IMR-90 (cell line): ENCODE data around the gene IQCF2. TPM values are rescaled to one million over a fixed set of nuclear protein-coding genes. Genes with fewer than 3 reads are reported as not detected.

Experiments used
- ATAC-seq: fragments of 200-7000 bp; cut with Tn5 transposase; 2 replicates; pipeline ENCODE4 v1.9.1; 2020; ENCODE audit warnings: low read depth, mild to moderate bottlenecking, moderate library complexity
- BruUV-seq: library from RNA; stranded (reverse); fragments of 400-500 nt; replicated peaks from 2 replicates; lab custom pipeline; 2021; lab: Mats Ljungman, UMichigan
- CTCF ChIA-PET: fragments of 300-600 bp; formaldehyde crosslinking; extraction: SDS; loops from one replicate; lab custom pipeline; 2021; ENCODE audit warnings: antibody characterized with exemption; lab: Yijun Ruan, JAX
- POLR2A ChIA-PET: fragments of 300-600 bp; sonication (Branson Sonifier 250); formaldehyde crosslinking; loops from one replicate; lab custom pipeline; 2022; ENCODE audit warnings: antibody characterized with exemption; ENCODE audit not compliant: unreplicated experiment; lab: Charles Lee
- DNase-seq: peaks from one replicate; pipeline ENCODE4 v3.0.0; 2013
- H2AFZ ChIP-seq: replicated peaks from 2 replicates; pipeline ENCODE3; 2013; ENCODE audit warnings: low read length, mild to moderate bottlenecking; ENCODE audit not compliant: poor library complexity
- H2AK5ac ChIP-seq: 2 replicates; pipeline ENCODE4 v1.6.1; 2013; ENCODE audit warnings: low read depth, low read length, inconsistent platforms
- H2AK9ac ChIP-seq: replicated peaks from 2 replicates; pipeline ENCODE3; 2013; ENCODE audit warnings: mild to moderate bottlenecking, low read depth, low read length, moderate library complexity; ENCODE audit not compliant: poor library complexity
- H2BK120ac ChIP-seq: 2 replicates; pipeline ENCODE4 v1.6.1; 2013; ENCODE audit warnings: low read depth, low read length, inconsistent platforms
- H2BK15ac ChIP-seq: 3 replicates; pipeline ENCODE4 v1.6.1; 2013; ENCODE audit warnings: low read depth, low read length, inconsistent platforms
- H2BK20ac ChIP-seq: 2 replicates; pipeline ENCODE4 v1.6.1; 2013; ENCODE audit warnings: low read depth, mild to moderate bottlenecking, inconsistent platforms, low read length, moderate library complexity
- H2BK5ac ChIP-seq: 2 replicates; pipeline ENCODE4 v1.6.1; 2013; ENCODE audit warnings: mild to moderate bottlenecking, low read depth, low read length, inconsistent platforms; ENCODE audit not compliant: poor library complexity, severe bottlenecking
- H3K14ac ChIP-seq: replicated peaks from 2 replicates; pipeline ENCODE4 v1.6.1; 2013; ENCODE audit warnings: low read depth, low read length, inconsistent platforms
- H3K18ac ChIP-seq: 2 replicates; pipeline ENCODE4 v1.6.1; 2013; ENCODE audit warnings: low read depth, low read length, control low read depth
- H3K23ac ChIP-seq: 2 replicates; pipeline ENCODE4 v1.6.1; 2013; ENCODE audit warnings: low read depth, low read length, inconsistent platforms
- H3K27ac ChIP-seq: 2 replicates; pipeline ENCODE4 v1.5.1; 2013; ENCODE audit warnings: mild to moderate bottlenecking, control low read depth, low read length; ENCODE audit not compliant: insufficient read depth
- H3K27me3 ChIP-seq: 2 replicates; pipeline ENCODE4 v1.6.1; 2013; ENCODE audit warnings: low read length; ENCODE audit not compliant: control insufficient read depth, insufficient read depth
- H3K36me3 ChIP-seq: 2 replicates; pipeline ENCODE4 v1.6.1; 2013; ENCODE audit warnings: low read length, mixed read lengths; ENCODE audit not compliant: control insufficient read depth, insufficient read depth
- H3K4ac ChIP-seq: 2 replicates; pipeline ENCODE4 v1.6.1; 2013; ENCODE audit warnings: low read depth, low read length, inconsistent platforms
- H3K4me1 ChIP-seq: 2 replicates; pipeline ENCODE4 v1.6.1; 2013; ENCODE audit warnings: low read length, mixed read lengths; ENCODE audit not compliant: control insufficient read depth, insufficient read depth
- H3K4me2 ChIP-seq: 2 replicates; pipeline ENCODE4 v1.6.1; 2013; ENCODE audit warnings: low read depth, mild to moderate bottlenecking, control low read depth, low read length, moderate library complexity
- H3K4me3 ChIP-seq: 2 replicates; pipeline ENCODE4 v1.5.1; 2013; ENCODE audit warnings: low read depth, mild to moderate bottlenecking, control low read depth, low read length, moderate library complexity; ENCODE audit not compliant: insufficient read depth
- H3K56ac ChIP-seq: 2 replicates; pipeline ENCODE4 v1.6.1; 2013; ENCODE audit warnings: low read length, inconsistent platforms; ENCODE audit not compliant: insufficient read depth; ENCODE audit errors: extremely low read depth
- H3K79me1 ChIP-seq, 2 experiments: 2 replicates each; pipeline ENCODE4 v1.6.1; 2013; ENCODE audit warnings: low read length in 2 of 2, inconsistent platforms in 1 of 2, low read depth in 1 of 2
- H3K9ac ChIP-seq: 2 replicates; pipeline ENCODE4 v1.6.1; 2013; ENCODE audit warnings: low read depth, low read length, control low read depth
- H3K9me1 ChIP-seq: 2 replicates; pipeline ENCODE4 v1.6.1; 2013; ENCODE audit warnings: low read length, inconsistent platforms; ENCODE audit not compliant: insufficient read depth
- H3K9me3 ChIP-seq: 2 replicates; pipeline ENCODE4 v1.6.1; 2013; ENCODE audit warnings: low read length; ENCODE audit not compliant: control insufficient read depth, insufficient read depth
- H4K20me1 ChIP-seq: 2 replicates; pipeline ENCODE4 v1.6.1; 2013; ENCODE audit warnings: low read length, inconsistent platforms; ENCODE audit not compliant: insufficient read depth
- H4K5ac ChIP-seq: 2 replicates; pipeline ENCODE4 v1.6.1; 2013; ENCODE audit warnings: mild to moderate bottlenecking, low read depth, low read length, control low read depth
- H4K8ac ChIP-seq, 2 experiments: 2 replicates each; pipeline ENCODE4 v1.6.1; 2013; ENCODE audit warnings: low read depth in 2 of 2, low read length in 2 of 2, control low read depth in 1 of 2, inconsistent platforms in 1 of 2
- H4K91ac ChIP-seq: 2 replicates; pipeline ENCODE4 v1.6.1; 2013; ENCODE audit warnings: low read depth, low read length, inconsistent platforms; ENCODE audit not compliant: insufficient read depth
- BHLHE40 ChIP-seq: fragments of 150-350 bp; IDR thresholded peaks from 2 replicates; pipeline ENCODE4 v1.6.1; 2016; ENCODE audit warnings: mild to moderate bottlenecking, low read depth, low read length
- CHD1 ChIP-seq: IDR thresholded peaks from 2 replicates; pipeline ENCODE4 v1.6.1; 2012; ENCODE audit warnings: low read depth, low read length, improper control_type of control experiment
- MAFK ChIP-seq: IDR thresholded peaks from 2 replicates; pipeline ENCODE4 v1.6.1; 2012; ENCODE audit warnings: low read depth, low read length, improper control_type of control experiment
- WGBS, 2 experiments: methylation state at CpG; one replicate each; pipeline versions ENCODE4 v1.1.5 to v1.1.7; 2013; ENCODE audit warnings: missing lambda C conversion rate in 2 of 2; ENCODE audit not compliant: insufficient read length in 1 of 2; ENCODE audit errors: extremely low coverage in 2 of 2; 5-methylcytosine and 5-hydroxymethylcytosine counted together
- dilution Hi-C: fragments of 300-500 bp; cut with HindIII; formaldehyde crosslinking; loops from one replicate; pipeline ENCODE4 v1.14.3; 2018; ENCODE audit warnings: low sequenced_read_pairs; ENCODE audit not compliant: unreplicated experiment
- in situ Hi-C: fragments of 300-500 bp; cut with MboI; formaldehyde crosslinking; loops from 3 replicates; pipeline ENCODE4 v1.14.3; 2019; ENCODE audit warnings: low sequenced_read_pairs, inconsistent platforms, mixed read lengths
- intact Hi-C: fragments of 100-400 bp; cut with micrococcal nuclease; formaldehyde crosslinking; loops from 2 replicates; pipeline ENCODE4 v1.10.0; 2022
- polyA plus RNA-seq, 3 experiments: library from polyadenylated mRNA; depleted of rRNA; stranded (reverse); fragments of >200 nt; gene quantifications; 2 replicates each; pipeline ENCODE4 v1.2.3, GENCODE V29; 2012; ENCODE audit warnings: low replicate concordance in 1 of 3
- total RNA-seq: library from RNA; depleted of rRNA; stranded (reverse); fragments of >200 nt; gene quantifications from 2 replicates; pipeline ENCODE4 v1.2.3, GENCODE V29; 2012

The IQCF2 gene
- total and polyA plus RNA-seq, 2 of the 4 experiments (the other 2 are of a cell fraction), result not detected

DNA sequence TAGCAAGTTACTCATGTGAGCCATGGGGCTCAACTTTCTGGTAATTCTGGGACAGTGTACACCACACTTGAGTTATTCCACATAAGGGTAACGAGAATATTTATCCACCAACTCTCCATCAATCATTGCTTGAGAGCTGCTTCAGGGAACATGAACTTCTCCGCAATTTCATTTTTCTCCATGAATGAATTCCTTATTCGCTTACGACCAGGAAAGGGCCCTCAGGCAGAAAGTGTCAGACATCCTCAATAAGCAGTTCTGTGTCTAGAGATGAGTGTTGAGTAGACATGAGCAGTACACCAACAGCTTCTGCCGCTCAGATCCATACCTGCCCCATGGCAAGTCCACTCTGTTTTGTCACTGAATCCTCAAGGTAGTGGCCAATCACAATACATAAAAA is 24.8 kb upstream of the IQCF2 start:
- no peak overlapping the region for H3K9ac ChIP-seq
- H2AK5ac ChIP-seq, result no peak overlapping the region
- H3K27ac ChIP-seq, result no peak overlapping the region
- no peaks in the 10 kb centered on the region for H3K27me3 ChIP-seq
- no peak overlapping the region for H3K4ac ChIP-seq
- no peaks in the 10 kb centered on the region for H4K20me1 ChIP-seq
- dilution Hi-C loops (no loop called here), intact Hi-C loops (no loop called here), in situ Hi-C loops (no loop called here)
- H3K9me3 ChIP-seq, result no peaks in the 10 kb centered on the region
- H2BK120ac ChIP-seq, result no peak overlapping the region
- H2BK20ac ChIP-seq, result no peak overlapping the region
- H2AK9ac ChIP-seq, result no peak overlapping the region
- no peak overlapping the region for H2BK15ac ChIP-seq
- no peak overlapping the region for H3K4me2 ChIP-seq
- H3K4me1 ChIP-seq, result no peaks in the 10 kb centered on the region
- ChIA-PET POLR2A (no interaction called here), CTCF (no interaction called here)
- no peak overlapping the region for H3K23ac ChIP-seq
- no peak overlapping the region for H4K5ac ChIP-seq
- H4K8ac ChIP-seq, result no peak overlapping the region
- H2BK5ac ChIP-seq, result no peak overlapping the region
- no peaks in the 10 kb centered on the region for H3K79me1 ChIP-seq
- no peaks in the 10 kb centered on the region for H3K9me1 ChIP-seq
- BruUV-seq, result no TSS peak
- DNase-seq (no peak), ATAC-seq (no peak)
- no peak overlapping the region for H3K18ac ChIP-seq
- H3K36me3 ChIP-seq, result no peaks in the 10 kb centered on the region
- no peak overlapping the region for H3K4me3 ChIP-seq
- no peak overlapping the region for H3K14ac ChIP-seq
- TF ChIP-seq BHLHE40, result no peak
- TF ChIP-seq CHD1, result no peak
- no peak for TF ChIP-seq MAFK
- no CpG with 5 or more reads among the region's 5 CpGs for WGBS, 2 experiments
- no peak overlapping the region for H2AFZ ChIP-seq
- H3K56ac ChIP-seq, result no peak overlapping the region
- H4K91ac ChIP-seq, result no peak overlapping the region
